DND-41 (cell line): ENCODE data around the gene PDHA1.

ENCODE experiments used
- EZH2 ChIP-seq: IDR thresholded peaks from 3 replicates; pipeline ENCODE4 v1.6.1; 2012; ENCODE audit warnings: borderline replicate concordance, low read depth, mild to moderate bottlenecking, moderate library complexity, low read length, inconsistent platforms; ENCODE audit not compliant: severe bottlenecking
- TF ChIP-seq, protein P1 (sequence below): IDR thresholded peaks from 2 replicates; pipeline ENCODE4 v1.5.1; 2012; ENCODE audit warnings: borderline replicate concordance, low read length, moderate library complexity, mild to moderate bottlenecking; ENCODE audit not compliant: poor library complexity, severe bottlenecking; ENCODE audit errors: extremely low read depth

DNA sequence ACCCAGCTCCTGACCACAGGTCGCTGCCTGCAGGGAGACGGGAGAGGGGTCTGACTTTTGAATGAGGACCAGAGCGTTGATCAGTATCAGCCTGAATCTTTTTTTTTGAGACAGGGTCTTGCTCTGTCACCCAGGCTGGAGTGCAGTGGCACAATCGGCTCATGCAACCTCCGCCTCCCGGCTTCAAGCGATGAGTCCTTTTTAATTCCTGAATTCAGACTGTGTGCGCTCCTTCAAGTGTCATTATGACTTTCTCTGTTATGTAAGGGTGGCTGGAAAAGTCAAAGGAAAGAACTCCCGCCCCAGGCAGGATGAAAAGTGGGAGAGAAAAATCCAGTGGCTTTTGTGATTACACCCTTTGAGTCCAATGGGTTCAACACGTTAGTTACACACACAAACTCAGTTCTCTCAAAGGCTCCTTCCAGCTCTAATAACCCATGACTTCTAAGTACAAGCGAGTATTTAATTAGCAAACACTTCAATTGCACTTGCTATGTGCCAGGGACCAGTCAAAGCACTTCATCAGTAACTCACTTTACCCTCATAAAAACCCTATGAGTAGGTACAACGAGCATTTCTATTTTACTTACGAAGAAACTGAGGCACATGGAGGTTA lies 44.4 kb downstream of the PDHA1 start:
- TF ChIP-seq, protein P1, sequence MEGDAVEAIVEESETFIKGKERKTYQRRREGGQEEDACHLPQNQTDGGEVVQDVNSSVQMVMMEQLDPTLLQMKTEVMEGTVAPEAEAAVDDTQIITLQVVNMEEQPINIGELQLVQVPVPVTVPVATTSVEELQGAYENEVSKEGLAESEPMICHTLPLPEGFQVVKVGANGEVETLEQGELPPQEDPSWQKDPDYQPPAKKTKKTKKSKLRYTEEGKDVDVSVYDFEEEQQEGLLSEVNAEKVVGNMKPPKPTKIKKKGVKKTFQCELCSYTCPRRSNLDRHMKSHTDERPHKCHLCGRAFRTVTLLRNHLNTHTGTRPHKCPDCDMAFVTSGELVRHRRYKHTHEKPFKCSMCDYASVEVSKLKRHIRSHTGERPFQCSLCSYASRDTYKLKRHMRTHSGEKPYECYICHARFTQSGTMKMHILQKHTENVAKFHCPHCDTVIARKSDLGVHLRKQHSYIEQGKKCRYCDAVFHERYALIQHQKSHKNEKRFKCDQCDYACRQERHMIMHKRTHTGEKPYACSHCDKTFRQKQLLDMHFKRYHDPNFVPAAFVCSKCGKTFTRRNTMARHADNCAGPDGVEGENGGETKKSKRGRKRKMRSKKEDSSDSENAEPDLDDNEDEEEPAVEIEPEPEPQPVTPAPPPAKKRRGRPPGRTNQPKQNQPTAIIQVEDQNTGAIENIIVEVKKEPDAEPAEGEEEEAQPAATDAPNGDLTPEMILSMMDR = no peak
- no peak for TF ChIP-seq EZH2
